Stimulated activated memory B cell treated with anti-CD40 and anti-IgM and Interleukin-4, amounts not matched to agents 10 μg/mL and 1 μg/mL and 100 μg/mL, for 72 hours (primary cell): ENCODE results near the gene ARHGAP12.
A peak's percentile ranks its signal among the peaks of the same experiment; 100 is the strongest.

Source experiments
- ATAC-seq: fragments of 150-1000 bp; cut with Tn5 transposase; 2 replicates; pipeline ENCODE4 v1.10.0; 2021
- H3K27ac Mint-ChIP-seq: one replicate; pipeline ENCODE4 v1.8.0; 2022; ENCODE audit warnings: mild to moderate bottlenecking, mixed read lengths
- H3K27me3 Mint-ChIP-seq: one replicate; pipeline ENCODE4 v1.8.0; 2022; ENCODE audit warnings: mixed read lengths
- H3K36me3 Mint-ChIP-seq: one replicate; pipeline ENCODE4 v1.8.0; 2022; ENCODE audit warnings: mixed read lengths
- H3K4me1 Mint-ChIP-seq: one replicate; pipeline ENCODE4 v1.8.0; 2022; ENCODE audit warnings: mixed read lengths
- H3K4me3 Mint-ChIP-seq: one replicate; pipeline ENCODE4 v1.8.0; 2022; ENCODE audit warnings: mild to moderate bottlenecking, moderate library complexity, mixed read lengths
- H3K9me3 Mint-ChIP-seq: one replicate; pipeline ENCODE4 v1.8.0; 2022; ENCODE audit warnings: mixed read lengths

ARHGAP12 gene

GRCh38 chr10:31838709-31839108 lies 89.9 kb downstream of the ARHGAP12 start:
- Mint-ChIP-seq H3K4me3 (no peak overlapping the region), H3K27ac (no peak overlapping the region), H3K4me1 (peaks cover 6% of the 10 kb centered on the region), H3K27me3 (no peaks in the 10 kb centered on the region), H3K36me3 (peaks cover 11% of the 10 kb centered on the region), H3K9me3 (no peaks in the 10 kb centered on the region)
- no peak for ATAC-seq

GRCh38 chr10:31838065-31838464 lies 90.6 kb downstream of the ARHGAP12 start:
- Mint-ChIP-seq H3K4me3 (no peak overlapping the region), H3K9me3 (no peaks in the 10 kb centered on the region), H3K27ac (no peak overlapping the region), H3K27me3 (no peaks in the 10 kb centered on the region), H3K36me3 (peaks cover 11% of the 10 kb centered on the region), H3K4me1 (peaks cover 6% of the 10 kb centered on the region)
- ATAC-seq = no peak

- peaks cover 11% of the 10 kb centered on the region for H3K36me3 Mint-ChIP-seq
- H3K27ac Mint-ChIP-seq = peak overlapping the region; percentile 12
- no peaks in the 10 kb centered on the region for H3K27me3 Mint-ChIP-seq
- H3K4me3 Mint-ChIP-seq = peak overlapping the region; percentile 28
- peaks cover 6% of the 10 kb centered on the region for H3K4me1 Mint-ChIP-seq
- no peaks in the 10 kb centered on the region for H3K9me3 Mint-ChIP-seq
- ATAC-seq = no peak
These were observed 91.8 kb downstream of the ARHGAP12 start for GRCh38 chr10:31836569-31837406.

- Mint-ChIP-seq H3K4me3 (no peak overlapping the region), H3K27ac (no peak overlapping the region), H3K9me3 (no peaks in the 10 kb centered on the region), H3K36me3 (peaks cover 14% of the 10 kb centered on the region), H3K27me3 (no peaks in the 10 kb centered on the region), H3K4me1 (peaks cover 6% of the 10 kb centered on the region)
- no peak for ATAC-seq
These were observed 94.9 kb downstream of the ARHGAP12 start for GRCh38 chr10:31833753-31834152.

- no peak for ATAC-seq
- H3K4me3 Mint-ChIP-seq = no peak overlapping the region
- peaks cover 12% of the 10 kb centered on the region for H3K36me3 Mint-ChIP-seq
- H3K27ac Mint-ChIP-seq = no peak overlapping the region
- peaks cover 6% of the 10 kb centered on the region for H3K4me1 Mint-ChIP-seq
- H3K9me3 Mint-ChIP-seq = no peaks in the 10 kb centered on the region
- H3K27me3 Mint-ChIP-seq = no peaks in the 10 kb centered on the region
These were observed 96.4 kb downstream of the ARHGAP12 start for GRCh38 chr10:31832261-31832660.

- no peak for ATAC-seq
- no peaks in the 10 kb centered on the region for H3K27me3 Mint-ChIP-seq
These were observed 97.7 kb downstream of the ARHGAP12 start for GRCh38 chr10:31830887-31831286.

GRCh38 chr10:31829776-31830175 lies 98.9 kb downstream of the ARHGAP12 start:
- no peak for ATAC-seq
- Mint-ChIP-seq H3K9me3 (no peaks in the 10 kb centered on the region), H3K27me3 (no peaks in the 10 kb centered on the region), H3K36me3 (peaks cover 15% of the 10 kb centered on the region), H3K27ac (no peak overlapping the region), H3K4me3 (no peak overlapping the region), H3K4me1 (no peaks in the 10 kb centered on the region)

More at GRCh38 chr10:31830887-31831286, 97.7 kb downstream of the ARHGAP12 start:
- peaks cover 15% of the 10 kb centered on the region for H3K36me3 Mint-ChIP-seq
- no peaks in the 10 kb centered on the region for H3K4me1 Mint-ChIP-seq
- no peak overlapping the region for H3K4me3 Mint-ChIP-seq
- H3K27ac Mint-ChIP-seq = no peak overlapping the region
- H3K9me3 Mint-ChIP-seq = no peaks in the 10 kb centered on the region

GRCh38 chr10:31823358-31823757 lies 105.3 kb downstream of the ARHGAP12 start:
- no peak overlapping the region for H3K4me3 Mint-ChIP-seq
- H3K4me1 Mint-ChIP-seq = no peaks in the 10 kb centered on the region
- no peaks in the 10 kb centered on the region for H3K9me3 Mint-ChIP-seq
- H3K27ac Mint-ChIP-seq = no peak overlapping the region
- ATAC-seq = no peak
- no peaks in the 10 kb centered on the region for H3K27me3 Mint-ChIP-seq
- H3K36me3 Mint-ChIP-seq = peaks cover 13% of the 10 kb centered on the region

- Mint-ChIP-seq H3K27me3 (no peaks in the 10 kb centered on the region), H3K27ac (no peak overlapping the region), H3K36me3 (peaks cover 13% of the 10 kb centered on the region), H3K4me3 (no peak overlapping the region), H3K9me3 (no peaks in the 10 kb centered on the region), H3K4me1 (no peaks in the 10 kb centered on the region)
- no peak for ATAC-seq
These were observed 105.9 kb downstream of the ARHGAP12 start for GRCh38 chr10:31822616-31823318.

- Mint-ChIP-seq H3K27me3 (no peaks in the 10 kb centered on the region), H3K36me3 (peaks cover 13% of the 10 kb centered on the region), H3K4me3 (no peak overlapping the region), H3K4me1 (no peaks in the 10 kb centered on the region), H3K9me3 (no peaks in the 10 kb centered on the region), H3K27ac (no peak overlapping the region)
- no peak for ATAC-seq
These were observed 106.5 kb downstream of the ARHGAP12 start for GRCh38 chr10:31822150-31822549.

- H3K27me3 Mint-ChIP-seq = no peaks in the 10 kb centered on the region
- H3K9me3 Mint-ChIP-seq = no peaks in the 10 kb centered on the region
- H3K4me1 Mint-ChIP-seq = no peaks in the 10 kb centered on the region
- no peak for ATAC-seq
- H3K27ac Mint-ChIP-seq = no peak overlapping the region
- H3K4me3 Mint-ChIP-seq = no peak overlapping the region
- peaks cover 13% of the 10 kb centered on the region for H3K36me3 Mint-ChIP-seq
These were observed 107.8 kb downstream of the ARHGAP12 start for GRCh38 chr10:31820778-31821369.

GRCh38 chr10:31820096-31820495 lies 108.5 kb downstream of the ARHGAP12 start:
- Mint-ChIP-seq H3K27me3 (no peaks in the 10 kb centered on the region), H3K9me3 (no peaks in the 10 kb centered on the region), H3K27ac (no peak overlapping the region), H3K4me1 (no peaks in the 10 kb centered on the region), H3K36me3 (peaks cover 15% of the 10 kb centered on the region), H3K4me3 (no peak overlapping the region)
- ATAC-seq = no peak

GRCh38 chr10:31819391-31819820 lies 109.2 kb downstream of the ARHGAP12 start:
- no peaks in the 10 kb centered on the region for H3K4me1 Mint-ChIP-seq
- H3K27ac Mint-ChIP-seq = no peak overlapping the region
- H3K9me3 Mint-ChIP-seq = no peaks in the 10 kb centered on the region
- no peak for ATAC-seq
- peaks cover 18% of the 10 kb centered on the region for H3K36me3 Mint-ChIP-seq
- H3K27me3 Mint-ChIP-seq = no peaks in the 10 kb centered on the region
- H3K4me3 Mint-ChIP-seq = no peak overlapping the region

GRCh38 chr10:31816318-31816717 lies 112.3 kb downstream of the ARHGAP12 start:
- no peaks in the 10 kb centered on the region for H3K27me3 Mint-ChIP-seq
- no peak for ATAC-seq
- H3K9me3 Mint-ChIP-seq = no peaks in the 10 kb centered on the region
- peaks cover 19% of the 10 kb centered on the region for H3K36me3 Mint-ChIP-seq
- H3K27ac Mint-ChIP-seq = no peak overlapping the region
- H3K4me1 Mint-ChIP-seq = no peaks in the 10 kb centered on the region
- H3K4me3 Mint-ChIP-seq = no peak overlapping the region
